ENCODE measurements around the gene FYN.

FYN gene

DNA sequence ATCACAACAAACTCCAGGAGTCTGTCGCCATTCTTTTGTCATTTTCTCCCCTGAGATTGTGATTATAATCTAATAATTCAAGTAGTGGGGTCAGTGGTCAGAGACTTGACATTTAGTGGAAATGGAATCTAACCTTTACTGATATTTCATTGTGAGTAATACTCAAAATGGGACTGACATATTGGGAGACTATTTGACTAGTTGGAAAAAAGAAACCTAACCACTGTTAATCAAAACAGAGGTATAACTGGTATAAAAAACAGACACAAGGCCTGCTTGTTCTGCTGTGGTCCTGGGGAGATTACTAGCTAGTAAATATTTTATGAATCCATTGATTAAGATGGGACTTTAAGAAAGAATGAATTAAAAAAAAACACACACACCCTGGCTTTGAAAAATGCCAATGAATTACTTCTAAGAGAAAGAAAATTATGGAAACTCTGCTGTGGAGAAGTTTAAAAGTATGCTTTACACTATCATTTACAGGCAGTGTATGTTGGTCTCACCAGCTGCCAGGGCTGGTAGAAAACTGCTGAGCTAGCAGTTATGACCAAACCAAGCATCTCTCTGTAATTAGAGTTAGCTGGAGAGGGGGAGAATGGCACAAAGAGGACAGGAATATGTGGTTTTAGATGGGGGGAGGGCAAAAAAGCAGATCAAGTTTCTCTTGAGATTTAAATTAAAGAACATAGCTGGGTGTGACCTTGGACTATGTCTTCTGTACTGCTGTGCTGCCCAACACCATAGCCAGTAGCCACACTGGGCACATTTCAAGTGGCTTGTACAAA lies 103.7 kb downstream of the FYN start:
- DNase-seq (ENCODE audit: low read depth in 2 of 2): no peak

DNA sequence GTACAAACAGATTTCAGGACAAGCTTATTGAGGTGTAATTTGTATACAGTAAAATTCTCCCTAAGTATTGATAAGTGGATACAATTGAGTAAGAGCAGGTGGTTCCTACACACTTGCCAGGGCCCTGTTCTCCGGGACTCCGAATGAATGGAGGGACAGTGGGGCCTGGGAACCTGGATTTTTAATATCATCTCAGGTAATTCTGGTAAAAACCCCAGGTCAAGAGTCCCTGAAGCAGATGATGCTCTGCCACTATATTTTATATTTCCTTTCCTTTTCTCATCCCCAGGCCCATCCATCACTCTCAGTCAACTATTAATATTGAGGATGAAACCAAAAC lies 104.9 kb downstream of the FYN start:
- DNase-seq (ENCODE audit: low read depth in 2 of 2): no peak

DNA sequence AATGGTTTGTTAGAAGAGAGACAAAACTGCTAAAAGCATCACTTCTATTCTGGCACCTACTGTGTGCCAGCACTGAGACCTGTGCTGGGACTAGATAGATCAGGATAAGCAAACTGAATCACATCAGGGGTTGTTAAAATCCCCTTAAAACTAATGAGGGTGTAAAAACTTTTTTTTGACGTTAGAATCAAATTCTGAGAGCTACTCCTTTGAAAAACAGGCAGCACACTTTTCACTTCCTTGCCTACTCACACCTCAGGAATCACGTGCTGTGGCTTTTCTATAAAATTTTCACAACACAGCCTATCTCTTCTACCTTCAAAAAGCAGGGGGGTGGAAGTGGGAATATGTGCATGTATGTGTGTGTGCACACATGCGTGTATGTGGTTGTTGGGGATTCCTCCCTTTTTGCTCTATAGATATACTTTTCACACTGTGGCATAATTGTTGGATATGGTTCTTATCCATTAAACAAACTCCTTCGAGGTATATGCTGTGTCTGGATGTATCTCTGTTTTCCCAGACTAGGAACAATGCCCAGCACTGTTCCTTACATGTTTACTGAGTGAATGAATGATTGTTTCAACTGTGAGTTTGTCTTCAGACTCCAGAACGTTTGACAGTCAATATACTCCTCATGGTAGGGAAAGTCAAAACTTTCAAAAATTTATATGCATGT lies 105.4 kb downstream of the FYN start:
- DNase-seq (ENCODE audit: low read depth in 2 of 2): no peak

DNA sequence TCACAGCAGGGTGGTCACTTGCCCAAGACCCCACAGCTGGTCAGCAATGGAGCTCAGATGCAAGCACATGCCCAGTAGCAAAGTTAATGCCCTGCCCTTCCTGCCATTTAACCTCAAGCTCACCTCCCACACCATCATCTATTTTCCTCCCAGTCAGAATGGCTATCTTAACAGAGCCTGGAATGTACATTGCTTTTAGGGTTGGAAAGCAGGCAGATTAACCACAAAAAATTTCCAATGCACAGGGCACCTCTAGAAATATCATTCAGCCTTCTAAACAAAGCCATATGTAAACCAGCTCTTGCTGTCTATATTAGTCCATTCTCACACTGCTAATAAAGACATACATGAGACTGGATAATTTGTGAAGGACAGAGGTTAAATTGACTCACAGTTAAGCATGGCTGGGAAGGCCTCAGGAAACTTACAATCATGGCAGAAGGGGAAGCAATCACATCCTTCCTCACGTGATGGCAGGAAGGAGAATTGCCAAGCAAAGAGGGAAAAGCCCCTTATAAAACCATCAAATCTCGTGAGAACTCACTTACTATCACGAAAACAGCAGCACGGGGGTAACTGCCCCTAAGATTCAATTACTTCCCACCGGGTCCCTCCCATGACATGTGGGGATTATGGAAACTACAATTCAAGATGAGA lies 106.9 kb downstream of the FYN start:
- DNase-seq (ENCODE audit: low read depth in 2 of 2): peak; percentile 73 to 74

DNA sequence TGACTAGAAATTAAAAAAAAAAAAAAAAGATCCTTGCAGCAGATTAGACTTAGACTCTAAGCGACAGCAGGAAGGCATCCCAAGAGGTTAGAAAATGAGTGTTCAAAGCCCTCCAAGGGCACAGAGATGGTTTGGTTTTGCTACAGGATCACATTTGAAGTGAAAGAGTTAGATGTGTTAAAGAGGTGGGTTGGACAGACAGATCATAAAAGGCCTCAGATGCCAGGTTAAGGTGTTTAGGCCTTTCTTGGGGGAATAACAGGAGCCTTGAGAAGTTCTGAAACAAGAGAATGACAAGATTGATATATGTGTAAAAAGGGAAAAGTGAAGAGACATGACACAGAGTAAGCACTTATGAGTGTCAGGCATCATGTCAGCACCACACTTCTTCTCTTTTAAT lies 107.5 kb downstream of the FYN start:
- no peak for DNase-seq (ENCODE audit: low read depth in 2 of 2)

DNA sequence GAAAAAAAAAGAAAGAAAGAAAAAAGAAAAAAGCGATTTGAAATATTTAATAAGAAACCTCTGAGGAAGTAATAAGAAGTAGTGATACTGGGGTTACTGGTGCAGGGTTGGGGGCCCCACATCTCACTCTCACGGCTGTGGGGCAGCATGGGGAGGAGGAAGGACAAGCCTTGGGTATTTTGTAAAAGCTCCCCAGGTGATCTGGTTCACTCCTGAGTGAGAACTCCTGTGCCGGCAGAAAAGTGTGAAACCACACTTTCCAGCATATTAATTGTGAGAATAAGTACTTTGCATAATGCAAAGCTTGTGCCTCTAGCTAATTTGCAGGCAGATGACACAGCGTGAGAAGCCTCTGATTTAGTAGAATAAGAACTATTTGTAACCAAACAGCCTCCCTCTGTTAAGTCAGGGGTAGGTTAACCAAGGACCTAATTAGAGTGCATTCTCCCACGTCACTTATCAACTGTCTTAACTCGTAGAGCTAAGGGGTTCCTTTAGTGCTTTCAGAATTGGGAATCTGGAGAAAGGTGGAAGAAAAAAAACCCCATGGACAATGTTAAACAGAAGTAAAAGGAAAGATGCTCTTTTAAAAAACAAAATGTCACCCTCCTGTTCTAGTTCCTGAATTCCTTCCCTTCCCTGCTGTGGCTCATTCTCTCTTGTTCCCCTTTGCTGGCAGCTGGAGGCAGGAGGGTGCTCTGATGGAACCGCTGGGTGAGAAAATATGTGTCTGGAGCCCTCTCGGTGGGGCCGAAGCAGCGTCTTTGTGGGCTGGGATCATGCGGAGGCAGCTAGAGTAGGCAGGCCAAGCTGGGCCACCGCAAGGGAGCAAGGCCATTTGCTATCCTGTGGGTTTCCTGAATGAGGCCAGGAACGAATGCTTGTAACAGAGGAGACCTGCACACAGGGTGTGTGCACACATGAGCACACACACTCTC lies 108.7 kb downstream of the FYN start:
- no peak for DNase-seq (ENCODE audit: low read depth in 2 of 2)

DNA sequence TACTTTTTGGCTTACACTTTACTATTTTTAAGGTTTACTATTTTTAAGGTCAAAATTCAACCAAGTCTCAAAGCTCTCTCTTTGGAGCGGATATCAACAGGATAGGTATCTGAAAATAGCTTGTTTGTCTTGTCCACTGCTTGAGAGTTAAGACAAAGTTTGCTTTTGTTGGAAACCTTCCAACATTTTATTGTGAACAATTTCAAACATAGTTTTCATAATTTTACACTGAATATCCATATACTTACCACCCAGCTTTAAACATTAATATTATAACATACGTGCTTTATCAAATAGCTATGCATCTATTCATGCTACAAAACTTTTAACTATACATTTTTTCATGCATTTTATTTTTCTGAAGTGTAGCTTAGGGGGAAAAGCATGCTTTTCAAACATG lies 109.9 kb downstream of the FYN start:
- DNase-seq (ENCODE audit: low read depth in 2 of 2): no peak

DNA sequence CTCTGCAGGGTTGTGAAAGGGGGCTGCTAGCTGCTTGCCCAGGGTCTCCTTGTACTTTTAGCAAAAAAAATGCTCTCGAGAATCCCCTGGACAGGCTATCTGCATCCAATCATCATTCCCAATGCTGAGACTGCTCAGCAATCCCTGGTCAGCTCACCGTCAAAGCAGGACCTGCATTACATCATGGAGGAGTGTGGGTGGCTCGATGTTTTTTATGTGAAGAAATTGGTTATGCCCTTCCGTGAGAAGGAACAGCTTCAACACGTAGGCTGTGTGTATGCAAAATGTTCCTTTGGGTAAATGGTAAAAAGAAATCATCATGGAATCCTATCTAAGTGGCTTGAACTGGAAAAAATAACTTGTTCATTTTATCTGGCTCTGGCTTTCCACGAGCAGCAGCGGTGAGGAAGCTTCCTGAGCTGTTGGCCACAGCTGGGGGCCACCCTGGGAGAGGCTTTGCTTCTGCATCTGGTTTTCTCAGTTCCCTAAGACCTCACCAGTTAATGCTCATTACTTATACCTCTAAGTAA lies 111.4 kb downstream of the FYN start:
- no peak for DNase-seq (ENCODE audit: low read depth in 2 of 2)

DNA sequence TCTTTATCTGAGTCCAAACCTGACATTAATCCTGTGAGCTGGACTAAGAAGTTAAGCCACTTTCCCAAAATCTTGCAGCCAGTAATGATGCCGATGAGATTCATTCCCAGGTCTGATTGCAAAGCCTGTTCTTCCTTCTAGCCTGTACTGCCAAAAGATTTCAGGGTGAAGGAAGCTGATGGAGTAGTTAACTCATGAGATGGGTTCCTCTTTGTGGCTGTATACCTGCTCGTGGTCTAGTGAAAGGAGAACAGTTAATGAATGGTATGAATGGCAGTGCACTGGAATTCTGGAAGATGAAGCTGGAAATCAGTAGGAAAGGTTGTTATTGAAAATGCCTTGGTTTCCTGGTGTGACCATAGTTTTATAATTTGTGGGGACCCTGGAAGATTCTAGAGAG lies 112.0 kb downstream of the FYN start:
- DNase-seq (ENCODE audit: low read depth in 2 of 2): no peak

DNA sequence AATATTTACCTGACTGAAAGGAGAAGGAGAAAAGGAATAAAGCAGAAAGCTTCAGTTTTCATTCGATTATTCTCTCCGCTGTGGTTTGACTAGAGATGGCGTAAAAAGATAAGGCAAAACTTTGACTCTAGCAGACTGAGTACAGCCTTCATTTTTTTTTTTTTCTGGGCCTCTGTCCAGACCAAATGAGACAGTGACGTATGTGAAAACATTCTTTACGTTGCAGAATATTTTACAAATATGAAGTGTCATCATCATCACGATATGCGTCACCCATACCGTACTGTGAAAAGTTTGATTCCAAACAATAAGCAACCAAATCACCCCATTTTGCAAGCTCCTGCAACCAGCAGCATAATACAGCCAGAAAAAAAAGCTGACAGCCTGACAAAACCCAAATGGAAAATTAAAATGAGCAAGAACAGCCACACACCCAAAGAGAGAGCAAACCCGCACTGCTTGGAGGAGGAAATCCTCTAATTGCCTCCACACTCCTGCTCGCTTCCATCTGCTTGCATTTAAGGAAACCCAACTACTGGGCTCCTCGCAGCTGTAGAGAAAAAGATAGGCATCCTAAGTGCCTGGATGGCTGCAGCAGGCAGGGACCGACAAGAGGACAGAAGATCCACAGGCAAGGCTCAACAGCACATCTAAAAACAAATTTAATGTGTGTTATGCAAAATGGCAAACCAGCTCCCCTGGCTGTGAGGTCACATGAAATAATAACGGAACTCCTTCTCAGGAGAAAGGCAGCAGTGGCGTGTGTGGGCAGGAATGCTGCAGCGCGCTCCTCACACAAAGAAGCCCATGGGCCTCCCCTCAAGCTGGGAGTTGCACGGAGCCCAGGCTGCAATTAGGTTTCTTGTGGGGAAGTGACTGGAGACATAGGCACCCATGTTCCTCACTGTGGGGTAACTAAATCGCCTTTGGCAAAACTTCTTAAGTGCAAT lies 113.1 kb downstream of the FYN start:
- peak; percentile 91 for DNase-seq (ENCODE audit: low read depth in 2 of 2)

DNA sequence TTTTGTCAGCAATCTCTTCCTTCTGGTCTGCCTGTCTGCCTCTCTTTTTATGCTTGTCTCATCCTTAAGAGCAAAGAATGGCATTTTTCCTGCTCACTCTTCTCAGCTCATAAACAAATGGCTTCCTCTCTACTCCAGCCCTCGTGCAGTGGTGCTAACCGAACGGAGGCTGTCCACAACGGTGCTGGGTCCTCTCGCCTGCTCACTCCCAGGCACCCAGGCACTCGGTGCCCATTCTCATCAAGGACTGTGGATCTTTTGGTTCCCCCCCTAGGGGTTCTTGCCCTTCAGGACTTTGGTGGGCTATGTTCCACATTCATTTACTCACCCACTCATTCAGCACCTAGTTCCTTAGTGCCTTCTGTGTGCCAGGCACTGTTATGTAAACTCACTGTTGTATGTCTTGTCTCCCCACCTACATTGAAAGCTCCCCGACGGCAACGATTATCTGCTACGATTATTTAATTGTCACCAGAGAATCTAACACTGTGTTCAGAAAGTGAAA lies 113.9 kb downstream of the FYN start:
- no peak for DNase-seq (ENCODE audit: low read depth in 2 of 2)

DNA sequence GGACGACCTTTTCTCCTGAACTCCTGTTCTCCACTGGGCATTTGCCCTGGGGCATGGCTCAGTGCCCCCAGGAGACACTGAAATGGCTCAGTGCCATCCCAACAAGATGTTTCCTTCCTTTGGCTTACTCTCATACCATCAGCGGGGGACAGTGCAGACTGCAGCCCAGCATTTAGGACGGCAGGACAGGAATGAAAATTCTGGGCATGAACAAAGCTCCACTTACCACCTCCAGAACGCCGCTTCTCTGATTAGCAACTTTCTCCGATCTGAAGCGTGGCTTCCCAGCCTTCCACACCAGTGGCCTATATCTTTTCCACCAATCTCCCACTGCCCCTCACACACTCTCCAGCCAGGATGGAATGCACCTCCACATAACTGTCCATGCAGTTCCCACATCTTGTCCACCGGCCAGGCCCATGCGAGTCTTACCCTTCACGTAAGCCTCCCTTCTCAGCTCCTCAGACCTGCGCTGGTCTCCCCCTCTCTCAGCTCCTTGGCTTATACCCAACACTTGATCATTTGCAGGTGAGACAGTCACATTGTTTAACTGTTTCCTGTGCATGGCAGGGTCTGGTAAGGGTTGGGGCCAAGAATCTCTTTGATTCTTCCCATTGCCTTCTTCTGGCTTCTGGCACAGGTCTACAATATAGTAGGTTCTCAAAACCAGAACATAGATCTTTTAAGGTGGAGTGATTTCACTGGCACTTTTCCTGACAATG lies 114.5 kb downstream of the FYN start:
- no peak for DNase-seq (ENCODE audit: low read depth in 2 of 2)

DNA sequence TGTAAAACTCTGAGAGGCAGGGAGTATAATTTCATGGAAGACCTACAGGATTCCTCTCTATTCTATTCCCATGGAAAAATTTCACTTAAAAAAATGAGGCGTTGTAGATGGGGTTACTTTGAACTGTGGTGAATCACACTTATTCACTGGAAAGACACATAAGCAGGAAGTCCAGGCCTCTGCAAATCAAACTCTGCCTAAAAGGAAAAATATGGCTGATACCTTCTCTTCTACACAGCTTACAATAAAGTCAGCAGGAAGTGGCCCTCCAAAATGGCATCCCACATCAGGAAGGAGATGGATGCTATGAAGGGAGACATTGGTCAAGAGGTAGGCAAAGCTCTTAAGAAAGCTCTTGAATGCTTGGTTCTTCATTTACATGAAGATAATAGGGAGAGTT lies 115.9 kb downstream of the FYN start:
- DNase-seq (ENCODE audit: low read depth in 2 of 2): no peak

DNA sequence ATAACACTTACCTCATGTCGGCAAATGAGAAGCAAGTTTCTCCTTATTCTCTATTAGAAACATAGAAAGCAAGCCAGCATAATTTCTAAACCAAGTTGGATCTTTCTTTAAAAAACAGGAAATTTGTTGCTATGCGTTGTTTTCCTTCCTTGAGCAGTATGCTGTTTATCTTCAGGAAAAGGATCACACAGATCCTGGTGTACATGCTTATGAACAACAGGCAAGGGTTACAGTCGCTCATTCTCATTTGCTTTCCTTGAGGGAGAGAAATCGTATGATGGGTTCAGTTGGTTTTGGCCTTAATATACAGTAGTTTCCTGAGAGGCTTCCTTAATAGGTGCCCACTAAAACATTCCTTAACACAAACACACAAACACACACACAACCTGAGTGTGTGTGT lies 118.8 kb downstream of the FYN start:
- DNase-seq (ENCODE audit: low read depth in 2 of 2): no peak

DNA sequence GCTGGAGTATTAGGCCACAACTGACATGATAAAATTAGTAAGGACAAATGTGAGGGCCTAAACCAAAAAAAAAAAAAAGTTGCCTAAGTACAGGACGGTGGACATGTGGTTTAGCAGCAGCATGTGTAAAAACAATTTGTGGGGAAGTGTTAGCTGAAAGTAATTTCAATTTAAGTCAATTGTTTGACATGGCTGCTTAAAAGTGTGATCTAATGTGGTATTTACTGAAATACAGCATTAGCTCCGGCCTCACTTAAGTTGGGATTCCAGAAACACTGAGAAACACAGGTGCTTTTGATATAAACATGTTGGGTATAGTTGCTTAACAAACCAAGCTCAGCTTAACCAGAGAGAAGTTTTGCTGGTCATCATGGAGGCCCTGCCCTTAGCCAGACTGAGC lies 119.7 kb downstream of the FYN start:
- DNase-seq (ENCODE audit: low read depth in 2 of 2): no peak

DNA sequence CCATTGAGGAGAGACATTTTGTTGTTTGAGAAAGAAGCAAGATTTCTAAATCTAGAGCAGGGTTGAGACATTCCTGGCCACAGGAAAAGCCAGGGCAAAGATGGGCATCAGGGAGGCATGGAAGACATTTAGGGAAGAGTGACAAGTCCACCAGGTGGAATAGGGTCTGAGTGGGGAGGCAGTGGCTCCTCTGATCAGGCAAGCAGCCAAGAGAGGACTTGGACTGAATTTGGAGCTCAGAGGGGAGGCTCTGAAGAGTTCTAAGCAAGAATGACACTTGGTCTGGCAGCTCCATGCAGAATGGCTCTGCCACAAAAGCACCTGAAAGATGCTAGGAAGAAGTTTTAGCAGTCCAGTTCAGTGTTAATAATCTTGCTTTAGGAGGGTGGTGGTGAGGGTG lies 120.8 kb downstream of the FYN start:
- no peak for DNase-seq (ENCODE audit: low read depth in 2 of 2)

DNA sequence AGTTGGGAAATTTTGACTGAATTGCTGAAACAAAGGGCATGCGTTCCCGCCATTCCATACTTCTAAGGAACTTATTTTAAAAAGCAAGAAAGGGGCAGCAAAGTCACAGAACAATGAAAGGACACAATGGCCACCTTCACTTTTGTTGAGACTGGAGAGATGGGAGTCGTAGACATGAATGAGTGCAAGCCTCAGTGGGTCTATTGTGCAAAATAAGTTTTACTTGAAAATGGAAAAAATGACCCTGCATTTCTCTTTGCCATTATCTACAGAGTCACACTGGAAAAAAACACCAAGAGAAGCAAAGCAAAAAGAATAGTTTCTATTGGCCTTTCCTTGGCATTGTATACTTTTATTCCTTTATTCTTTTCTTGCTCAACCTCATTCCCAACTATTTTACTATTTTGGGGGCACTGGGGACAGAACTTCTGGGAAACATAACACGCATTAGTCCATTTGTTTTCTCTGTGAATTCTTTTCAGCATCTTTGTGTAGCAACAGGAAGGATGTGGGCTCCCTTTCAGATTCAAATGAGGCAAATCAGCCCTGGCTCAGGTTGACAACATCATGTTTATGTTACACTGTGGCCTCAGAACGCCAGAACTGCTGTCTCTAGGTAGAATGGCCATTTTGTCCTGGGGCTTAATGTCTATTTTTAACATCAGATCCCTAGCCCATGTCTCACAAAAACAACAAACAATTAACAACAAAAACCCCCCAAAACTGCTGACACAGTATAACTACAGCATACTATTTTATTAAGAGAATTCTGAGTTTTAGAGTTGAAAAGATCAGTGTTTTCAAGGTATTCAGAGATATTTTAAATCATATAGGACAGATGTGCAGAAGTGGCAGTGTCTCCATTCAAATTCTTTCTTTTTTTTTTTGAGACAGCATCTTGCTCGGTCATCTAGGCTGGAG lies 122.2 kb downstream of the FYN start:
- no peak for DNase-seq (ENCODE audit: low read depth in 2 of 2)

DNA sequence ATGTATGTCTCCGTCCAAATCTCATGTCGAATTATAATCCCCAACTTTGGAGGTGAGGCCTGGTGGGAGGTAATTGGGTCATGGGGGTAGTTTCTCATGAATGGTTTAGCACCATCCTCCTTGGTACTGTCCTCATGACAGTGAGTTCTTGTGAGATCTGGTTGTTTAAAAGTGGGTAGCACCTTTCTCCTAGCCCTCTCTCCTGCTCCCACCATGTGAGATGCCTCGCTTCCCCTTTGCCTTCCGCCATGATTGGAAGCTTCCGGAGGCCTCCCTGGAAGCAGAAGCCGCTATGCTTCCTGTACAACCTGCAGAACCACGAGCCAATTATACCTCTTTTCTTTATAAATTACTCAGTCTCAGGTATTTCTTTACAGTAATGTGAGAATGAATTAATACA lies 123.1 kb downstream of the FYN start:
- no peak for DNase-seq (ENCODE audit: low read depth in 2 of 2)

DNA sequence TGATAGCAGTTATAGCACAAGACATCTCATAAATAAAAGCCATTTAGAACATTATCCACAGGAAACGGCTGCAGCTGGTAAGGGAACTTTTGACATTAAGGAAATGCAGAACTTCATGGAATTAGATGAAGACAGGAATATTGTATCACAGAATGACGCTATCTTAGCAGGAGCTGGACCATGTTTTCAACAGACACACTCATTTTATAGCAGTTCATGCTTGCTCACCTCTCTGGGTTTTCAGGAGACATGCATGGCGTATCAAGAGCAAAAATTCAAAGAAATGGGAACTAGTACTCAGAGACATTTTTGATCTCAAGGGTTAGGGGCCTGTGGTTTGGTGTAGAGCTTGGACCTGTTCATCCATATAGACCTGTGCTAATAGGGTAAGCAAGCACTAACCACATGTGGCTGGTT lies 125.0 kb downstream of the FYN start:
- DNase-seq (ENCODE audit: low read depth in 2 of 2): no peak

Data from fibroblast of skin of left quadriceps (primary cell).